ENCODE measurements around the gene LAMTOR4.

DNA sequence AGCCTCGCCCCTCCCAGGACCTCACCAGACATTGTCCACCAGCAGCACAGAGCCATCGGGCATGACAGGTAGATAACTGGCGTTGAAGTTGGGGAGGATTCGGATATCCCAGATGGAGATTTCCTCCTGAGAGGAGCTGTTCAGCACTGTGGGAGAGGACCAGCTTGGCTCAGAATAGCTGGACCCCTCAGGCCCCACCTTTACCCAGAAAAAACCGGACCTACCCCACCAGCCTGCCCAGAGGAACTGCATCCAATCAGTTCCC is 8.3 kb downstream of the LAMTOR4 start:
- TF ChIP-seq EZH2phosphoT487 (IDR thresholded peaks at IDR 0.05; ENCODE audit: borderline replicate concordance, low read length) (no peak), CTCF (IDR thresholded peaks at IDR 0.05; ENCODE audit: low read depth, low read length, poor library complexity, severe bottlenecking) (no peak)
